Stimulated activated CD8-positive, alpha-beta memory T cell treated with anti-CD3 and anti-CD28 coated beads, Interleukin-12 subunit alpha, Interleukin-12 subunit beta, amount 100 ng/mL, for 1 hour (primary cell): Measurements from ENCODE around the gene COBL.

Source experiments
- DNase-seq: peaks from one replicate; pipeline ENCODE4 v3.0.0-alpha.2; 2020; ENCODE audit warnings: low read depth

COBL gene

GRCh38 chr7:51303142-51303525 is 13.5 kb downstream of the COBL start:
- DNase-seq: no peak

- DNase-seq: no peak
Observed at GRCh38 chr7:51301806-51302205, 14.8 kb downstream of the COBL start.

- DNase-seq: no peak
Observed at GRCh38 chr7:51300762-51301674, 15.6 kb downstream of the COBL start.

GRCh38 chr7:51299391-51300133 is 17.0 kb downstream of the COBL start:
- no peak for DNase-seq

GRCh38 chr7:51298912-51299311 is 17.7 kb downstream of the COBL start:
- no peak for DNase-seq

GRCh38 chr7:51297986-51298385 is 18.6 kb downstream of the COBL start:
- no peak for DNase-seq

GRCh38 chr7:51295440-51296245 is 21.0 kb downstream of the COBL start:
- no peak for DNase-seq

GRCh38 chr7:51292596-51292995 is 24.0 kb downstream of the COBL start:
- DNase-seq: no peak

GRCh38 chr7:51290702-51291540 is 25.7 kb downstream of the COBL start:
- DNase-seq: no peak

GRCh38 chr7:51290304-51290637 is 26.3 kb downstream of the COBL start:
- DNase-seq: no peak

- DNase-seq: no peak
Observed at GRCh38 chr7:51289623-51290303, 26.8 kb downstream of the COBL start.

- no peak for DNase-seq
Observed at GRCh38 chr7:51288896-51289622, 27.6 kb downstream of the COBL start.

- DNase-seq: no peak
Observed at GRCh38 chr7:51286401-51286800, 30.2 kb downstream of the COBL start.

GRCh38 chr7:51280156-51280555 is 36.5 kb downstream of the COBL start:
- no peak for DNase-seq

GRCh38 chr7:51279391-51280023 is 37.1 kb downstream of the COBL start:
- DNase-seq: no peak

GRCh38 chr7:51278797-51279196 is 37.8 kb downstream of the COBL start:
- no peak for DNase-seq

GRCh38 chr7:51276967-51277366 is 39.6 kb downstream of the COBL start:
- DNase-seq: no peak

- no peak for DNase-seq
Observed at GRCh38 chr7:51276091-51276605, 40.5 kb downstream of the COBL start.

- DNase-seq: no peak
Observed at GRCh38 chr7:51275532-51275931, 41.1 kb downstream of the COBL start.

- no peak for DNase-seq
Observed at GRCh38 chr7:51274955-51275354, 41.7 kb downstream of the COBL start.
